LHCN-M2 (cell line): ENCODE results near the gene THBS4. TPM values are rescaled to one million over a fixed set of nuclear protein-coding genes. Genes with fewer than 3 reads are reported as not detected.
A peak's percentile ranks its signal among the peaks of the same experiment; 100 is the strongest.

Experiments used
- DNase-seq: peaks from one replicate; pipeline ENCODE4 v3.0.0-alpha.2; 2012; ENCODE audit warnings: low read depth
- total RNA-seq: library from RNA; depleted of rRNA; stranded (reverse); fragments of >200 nt; gene quantifications from 2 replicates; pipeline ENCODE4 v1.2.3, GENCODE V29; 2014

Gene THBS4
- total RNA-seq, 1 experiment from 2014 or later: 0.11 TPM

GRCh38 chr5:80043187-80043586 is 8.0 kb downstream of the THBS4 start:
- no peak for DNase-seq

- DNase-seq: no peak
Measured at GRCh38 chr5:80048084-80048780, 13.1 kb downstream of the THBS4 start.

GRCh38 chr5:80052464-80052863 is 17.3 kb downstream of the THBS4 start:
- DNase-seq: no peak

GRCh38 chr5:80054682-80055081 is 19.5 kb downstream of the THBS4 start:
- no peak for DNase-seq

- DNase-seq: no peak
Measured at GRCh38 chr5:80055491-80056170, 20.5 kb downstream of the THBS4 start.

GRCh38 chr5:80057099-80057498 is 22.0 kb downstream of the THBS4 start:
- DNase-seq: no peak

GRCh38 chr5:80057921-80058320 is 22.8 kb downstream of the THBS4 start:
- no peak for DNase-seq

- no peak for DNase-seq
Measured at GRCh38 chr5:80059354-80059980, 24.3 kb downstream of the THBS4 start.

GRCh38 chr5:80060966-80061365 is 25.8 kb downstream of the THBS4 start:
- no peak for DNase-seq

GRCh38 chr5:80061547-80061946 is 26.4 kb downstream of the THBS4 start:
- no peak for DNase-seq

GRCh38 chr5:80064124-80064523 is 29.0 kb downstream of the THBS4 start:
- no peak for DNase-seq

- DNase-seq: no peak
Measured at GRCh38 chr5:80067016-80067415, 31.9 kb downstream of the THBS4 start.

- DNase-seq: no peak
Measured at GRCh38 chr5:80067531-80068245, 32.5 kb downstream of the THBS4 start.

GRCh38 chr5:80068246-80068636 is 33.1 kb downstream of the THBS4 start:
- DNase-seq: no peak

GRCh38 chr5:80068775-80069174 is 33.6 kb downstream of the THBS4 start:
- DNase-seq: no peak

GRCh38 chr5:80069251-80069800 is 34.2 kb downstream of the THBS4 start:
- DNase-seq: no peak

- no peak for DNase-seq
Measured at GRCh38 chr5:80069918-80070318, 34.8 kb downstream of the THBS4 start.

- no peak for DNase-seq
Measured at GRCh38 chr5:80070338-80071056, 35.3 kb downstream of the THBS4 start.

- no peak for DNase-seq
Measured at GRCh38 chr5:80071510-80072021, 36.4 kb downstream of the THBS4 start.

- DNase-seq: peak; percentile 17
Measured at GRCh38 chr5:80072103-80073073, 37.2 kb downstream of the THBS4 start.
